HG02852 (cell line): Measurements from ENCODE around the gene MYB.

Experiments
- ATAC-seq: cut with Tn5 transposase; IDR thresholded peaks from one replicate; pipeline ENCODE4 v1.9.1; 2021; ENCODE audit warnings: mild to moderate bottlenecking, moderate library complexity; ENCODE audit not compliant: unreplicated experiment

MYB gene

DNA sequence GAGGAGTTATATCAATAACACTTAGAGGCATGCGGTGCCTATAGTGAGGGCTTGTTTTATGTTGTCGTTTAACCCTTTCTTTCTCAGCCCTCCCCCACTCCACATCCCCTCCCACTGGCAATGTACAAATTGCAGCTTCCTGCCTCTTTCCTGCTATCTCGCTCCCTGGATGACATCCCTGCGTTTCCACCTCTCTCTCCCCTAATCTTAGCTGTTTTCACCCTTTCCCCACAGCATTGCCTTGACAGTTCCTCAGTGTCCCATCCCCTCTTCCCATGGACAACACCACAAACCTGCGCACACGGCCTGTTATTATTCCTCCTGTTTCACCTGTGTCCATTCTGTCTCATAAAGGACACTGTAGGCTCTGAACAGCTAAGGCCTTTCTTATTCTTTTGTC is 34.5 kb downstream of the MYB start:
- no peak for ATAC-seq

DNA sequence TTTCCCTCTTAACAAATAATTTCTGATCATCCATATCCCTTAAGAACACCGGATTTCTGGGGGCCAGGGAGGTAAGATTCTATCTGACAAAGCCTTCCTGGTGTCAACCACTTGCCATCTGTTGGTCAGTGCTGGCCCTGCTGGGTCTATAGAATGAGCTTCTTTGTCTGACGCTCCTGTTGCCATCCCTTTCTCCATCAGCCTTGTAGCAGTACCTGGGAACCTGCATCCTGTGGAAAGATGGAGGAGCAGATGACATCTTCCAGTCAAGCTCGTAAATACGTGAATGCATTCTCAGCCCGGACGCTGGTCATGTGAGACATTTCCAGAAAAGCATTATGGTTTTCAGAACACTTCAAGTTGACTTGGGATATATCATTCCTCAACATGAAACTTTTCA is 36.6 kb downstream of the MYB start:
- no peak for ATAC-seq

DNA sequence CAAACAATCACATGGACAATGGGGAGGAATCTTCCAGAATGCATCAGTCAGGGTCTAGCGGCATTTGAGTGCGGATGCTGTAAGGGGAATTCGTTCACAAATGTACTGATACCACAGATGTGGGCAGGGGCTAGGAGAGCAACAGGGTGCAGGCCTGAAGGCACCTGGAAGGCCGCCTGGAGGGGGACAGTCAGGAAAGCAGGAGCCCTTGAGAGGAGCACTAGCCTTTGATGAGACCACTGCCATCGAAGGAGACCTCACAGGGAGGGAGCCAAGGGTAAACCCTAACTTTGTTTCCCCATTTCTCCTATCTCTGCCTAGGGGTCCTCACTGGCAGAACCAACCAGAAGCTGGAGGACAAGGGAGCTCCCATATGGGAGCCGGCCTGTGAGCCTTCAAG is 38.2 kb downstream of the MYB start:
- ATAC-seq, result no peak

DNA sequence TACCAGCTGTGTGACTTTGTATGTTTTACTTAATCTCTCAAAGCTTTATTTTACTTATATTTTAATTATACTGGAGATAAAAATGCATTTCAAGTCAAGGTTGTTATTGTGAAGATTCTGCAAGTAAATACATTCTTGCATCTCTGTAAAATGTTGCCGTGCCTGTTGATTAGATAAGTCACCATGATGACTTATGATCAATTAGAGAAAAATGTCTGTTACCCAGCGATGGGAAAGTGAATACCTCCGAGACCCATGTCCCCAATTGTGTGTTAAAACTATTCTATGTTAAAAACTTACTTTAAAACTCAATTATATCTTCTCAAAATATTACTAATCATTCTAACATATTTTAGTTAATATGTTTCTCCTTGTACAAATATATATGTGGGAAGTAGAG is 39.9 kb downstream of the MYB start:
- ATAC-seq, result no peak

DNA sequence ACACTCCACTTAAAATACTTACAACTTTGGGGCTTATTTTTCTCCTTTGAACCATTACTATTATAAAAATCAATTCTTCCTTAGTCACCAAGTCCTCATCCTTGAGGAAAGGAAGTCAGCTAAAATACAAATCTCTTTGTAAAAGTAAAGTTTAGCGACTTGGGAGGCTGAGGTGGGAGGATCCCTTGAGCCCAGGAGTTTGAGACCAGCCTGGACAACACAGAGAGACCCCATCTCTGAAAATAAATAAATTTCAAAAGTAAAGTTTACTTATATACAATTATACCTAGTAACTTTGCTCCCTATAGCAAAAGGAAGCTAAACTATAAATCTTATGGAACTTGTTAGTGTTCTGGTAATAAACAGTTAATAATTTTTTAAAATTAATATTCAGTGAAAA is 40.4 kb downstream of the MYB start:
- ATAC-seq, result no peak

DNA sequence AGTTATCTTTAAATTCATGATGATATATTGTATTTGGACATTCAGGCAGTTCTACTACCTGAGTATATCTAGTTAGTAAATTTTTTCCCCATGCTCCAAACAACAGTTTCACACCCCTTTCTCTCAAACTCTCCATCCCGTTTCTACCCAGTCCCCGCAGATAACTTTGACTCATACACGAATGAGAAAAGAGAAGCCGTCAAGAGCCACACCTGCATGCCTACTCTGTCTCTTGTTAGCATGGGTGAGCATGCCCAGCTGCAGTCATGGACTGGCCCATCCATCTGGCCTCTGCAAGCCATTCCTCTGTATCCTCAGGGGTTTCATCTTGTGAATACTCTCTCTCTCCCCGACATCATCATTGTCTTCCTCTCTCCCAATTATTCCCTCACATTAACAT is 41.5 kb downstream of the MYB start:
- ATAC-seq, result no peak

DNA sequence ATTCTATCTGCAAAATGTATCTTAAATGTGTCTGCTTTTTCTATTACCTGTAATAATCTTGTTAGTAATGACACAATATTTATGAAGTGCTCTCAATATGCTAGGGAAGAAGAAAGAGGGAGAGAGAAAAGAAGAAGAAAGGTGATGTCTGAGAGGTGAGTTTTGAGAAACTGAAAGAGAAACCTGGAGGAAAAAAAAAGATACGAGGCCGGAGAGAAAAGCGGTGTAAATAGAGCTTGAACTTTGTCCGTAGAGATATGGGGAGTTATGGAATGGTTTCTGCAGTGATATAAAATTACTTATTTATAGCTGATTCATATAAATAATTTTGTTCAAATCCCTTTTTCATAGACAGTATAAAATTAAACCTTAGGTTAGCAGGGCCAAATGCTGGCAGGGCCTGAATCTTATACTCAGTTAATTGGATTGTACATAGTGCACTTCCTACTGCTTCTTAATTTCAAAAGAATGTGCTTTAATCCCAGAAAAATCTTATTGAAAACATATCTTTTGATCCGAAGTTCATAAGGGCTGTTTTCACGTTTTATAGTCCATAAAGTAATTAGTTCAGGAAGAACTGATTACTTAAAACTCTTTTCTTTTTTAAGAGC is 43.0 kb downstream of the MYB start:
- ATAC-seq, result no peak

DNA sequence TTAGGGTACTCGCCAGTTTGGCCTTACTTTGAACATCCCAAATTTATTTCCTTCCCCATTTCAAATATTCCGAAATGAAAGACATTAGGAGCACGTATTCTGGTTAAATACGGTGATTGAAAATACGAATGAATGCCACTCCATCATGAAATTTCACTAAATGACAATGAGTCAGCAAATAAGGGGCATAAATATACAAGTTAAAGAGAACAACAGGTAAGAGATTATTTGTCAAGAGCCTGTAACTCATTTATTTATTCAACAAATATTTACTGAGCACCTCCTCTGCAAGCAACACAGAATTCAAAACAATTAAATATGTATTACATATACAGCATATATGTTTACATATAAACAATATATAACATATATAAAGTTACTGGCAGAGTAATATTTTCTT is 44.8 kb downstream of the MYB start:
- ATAC-seq, result no peak

DNA sequence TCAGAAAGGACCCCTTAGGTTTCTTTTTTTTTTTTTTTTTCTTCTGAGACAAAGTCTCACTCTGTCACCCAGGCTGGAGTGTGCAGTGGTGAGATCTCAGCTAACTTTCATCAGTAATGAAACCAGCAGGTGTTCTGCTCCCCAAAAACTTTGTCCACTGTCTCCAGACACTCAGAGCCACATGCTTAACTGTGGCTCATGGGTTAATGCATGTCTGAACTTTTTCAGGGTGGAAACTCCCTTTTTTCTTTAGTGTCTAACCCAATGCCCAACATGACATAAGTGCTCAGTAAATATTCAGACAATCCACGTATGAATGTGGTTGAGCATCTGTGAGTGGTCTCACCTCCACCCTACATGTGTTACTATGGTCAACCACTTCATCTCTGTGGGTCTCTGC is 45.4 kb downstream of the MYB start:
- ATAC-seq, result peak; percentile 72

DNA sequence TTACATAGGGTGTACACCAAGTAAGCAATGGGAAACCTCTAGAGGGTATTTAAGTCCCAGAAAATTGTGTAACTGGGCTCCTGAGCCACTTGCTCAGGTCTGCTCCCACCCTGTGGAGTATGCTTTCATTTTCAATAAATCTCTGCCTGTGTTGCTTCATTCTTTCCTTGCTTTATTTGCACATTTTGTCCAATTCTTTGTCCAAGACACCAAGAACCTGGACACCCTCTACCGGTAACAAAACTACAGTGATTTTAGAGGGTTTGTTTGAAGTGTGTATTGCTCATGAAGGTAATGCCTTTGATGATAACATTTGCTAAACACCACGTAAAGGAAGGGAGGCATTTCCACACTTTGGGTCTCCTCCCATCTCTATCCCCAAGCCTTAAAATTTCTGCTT is 46.2 kb downstream of the MYB start:
- no peak for ATAC-seq

DNA sequence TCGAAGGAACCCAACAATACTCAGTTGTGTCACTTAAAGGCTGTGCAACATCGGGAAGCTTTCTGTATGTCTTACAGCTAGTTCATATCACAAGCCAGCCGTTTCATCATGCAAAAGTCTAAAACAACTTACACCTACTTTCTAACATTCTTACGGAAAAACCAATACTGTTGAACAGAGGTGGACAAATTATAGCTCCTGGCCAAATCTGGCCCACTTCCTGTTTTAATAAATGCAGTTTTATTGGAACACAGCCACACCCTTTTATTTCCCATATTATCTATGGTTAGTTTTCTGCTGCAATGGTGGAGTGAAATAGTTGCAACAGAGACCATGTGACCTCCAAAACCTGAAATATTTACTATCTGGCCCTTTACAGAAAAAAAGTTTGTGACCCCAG is 46.6 kb downstream of the MYB start:
- no peak for ATAC-seq

DNA sequence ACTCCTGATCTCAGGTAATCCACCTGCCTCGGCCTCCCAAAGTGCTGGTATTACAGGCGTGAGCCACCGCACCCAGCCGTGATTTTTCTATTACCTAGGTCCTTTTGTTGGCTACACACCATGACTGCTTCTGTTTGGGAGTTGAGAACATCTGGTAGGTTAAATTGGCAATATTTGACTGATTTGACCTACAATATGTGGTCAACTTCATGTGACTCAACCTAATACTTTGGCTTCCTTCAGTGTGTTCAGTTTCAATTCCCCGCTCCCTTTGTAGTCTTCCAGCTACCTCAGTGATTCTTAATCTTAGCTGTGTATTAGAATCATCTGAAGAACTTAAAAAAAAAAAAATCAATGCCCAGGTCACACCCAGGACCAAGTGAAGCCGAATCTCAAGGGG is 47.4 kb downstream of the MYB start:
- peak; percentile 40 for ATAC-seq

DNA sequence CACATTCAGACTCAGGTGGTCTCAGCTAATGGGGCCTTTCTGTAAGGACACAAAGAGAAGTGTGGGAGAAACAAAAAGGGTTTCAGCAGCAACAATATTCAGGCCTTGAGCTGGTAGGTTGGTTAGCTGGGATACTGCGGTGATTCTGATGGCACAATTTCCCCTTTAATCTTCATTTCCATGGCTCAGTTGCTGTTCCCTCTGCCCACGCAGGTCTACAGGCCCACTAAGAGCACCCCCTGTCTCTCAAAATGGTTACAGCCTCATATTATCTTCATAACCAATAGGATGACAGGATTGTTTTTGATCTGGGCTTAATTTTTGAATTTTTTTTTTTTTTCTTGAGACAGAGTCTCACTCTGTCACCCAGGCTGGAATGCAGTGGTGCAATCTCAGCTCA is 48.9 kb downstream of the MYB start:
- ATAC-seq, result no peak

DNA sequence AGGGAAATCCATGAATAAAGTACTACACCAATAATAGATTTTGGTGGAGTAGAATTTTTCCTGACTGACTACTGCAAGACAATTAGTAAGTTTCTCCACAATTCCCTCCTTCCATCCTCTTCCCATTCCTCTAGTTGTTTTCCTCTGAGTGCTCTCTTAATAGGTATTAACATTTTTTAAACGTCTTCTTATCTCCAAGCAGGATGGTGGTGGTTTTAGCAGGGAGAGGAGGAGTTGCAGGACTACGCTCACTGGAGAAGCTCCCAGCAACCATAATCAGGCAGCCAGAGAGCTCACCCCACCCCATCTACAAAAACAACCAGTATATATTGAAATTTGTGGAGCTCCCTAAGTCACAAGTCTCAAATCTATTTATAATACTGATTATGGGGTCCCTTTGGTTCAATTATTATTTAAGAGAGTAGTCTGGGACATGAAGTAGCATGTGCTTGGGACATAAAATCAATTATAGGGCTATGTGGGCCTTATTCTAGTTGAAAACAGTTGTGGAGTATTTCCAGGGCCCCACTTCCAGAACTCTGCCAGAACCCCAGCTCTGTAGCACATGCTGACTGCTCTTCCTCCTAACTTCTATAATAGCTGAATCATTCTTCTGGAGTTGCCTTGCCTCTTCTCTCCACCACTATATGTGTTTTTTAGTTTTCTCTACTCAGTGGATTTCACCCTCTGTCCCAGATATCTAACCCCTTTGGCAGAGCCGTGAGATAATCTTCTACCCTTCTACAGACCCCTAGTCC is 49.8 kb downstream of the MYB start:
- ATAC-seq, result no peak

DNA sequence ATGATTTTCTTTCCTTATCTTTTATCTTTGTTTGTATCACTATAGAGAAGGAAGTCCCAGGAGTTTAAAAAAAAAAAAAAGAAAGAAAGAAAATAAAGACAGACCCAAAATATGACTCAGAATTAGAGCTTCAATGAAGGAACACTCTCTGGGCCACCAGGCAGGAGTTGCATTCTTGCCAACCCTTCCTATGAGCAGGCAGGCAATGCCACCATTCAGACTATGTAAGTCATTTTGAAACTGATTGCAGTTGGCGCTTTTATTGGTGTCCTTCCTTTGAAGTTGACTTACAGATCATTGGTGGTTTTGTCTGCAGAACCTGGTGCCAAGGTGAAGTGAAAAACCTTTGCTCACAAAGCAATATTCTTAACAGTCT is 50.3 kb downstream of the MYB start:
- no peak for ATAC-seq

DNA sequence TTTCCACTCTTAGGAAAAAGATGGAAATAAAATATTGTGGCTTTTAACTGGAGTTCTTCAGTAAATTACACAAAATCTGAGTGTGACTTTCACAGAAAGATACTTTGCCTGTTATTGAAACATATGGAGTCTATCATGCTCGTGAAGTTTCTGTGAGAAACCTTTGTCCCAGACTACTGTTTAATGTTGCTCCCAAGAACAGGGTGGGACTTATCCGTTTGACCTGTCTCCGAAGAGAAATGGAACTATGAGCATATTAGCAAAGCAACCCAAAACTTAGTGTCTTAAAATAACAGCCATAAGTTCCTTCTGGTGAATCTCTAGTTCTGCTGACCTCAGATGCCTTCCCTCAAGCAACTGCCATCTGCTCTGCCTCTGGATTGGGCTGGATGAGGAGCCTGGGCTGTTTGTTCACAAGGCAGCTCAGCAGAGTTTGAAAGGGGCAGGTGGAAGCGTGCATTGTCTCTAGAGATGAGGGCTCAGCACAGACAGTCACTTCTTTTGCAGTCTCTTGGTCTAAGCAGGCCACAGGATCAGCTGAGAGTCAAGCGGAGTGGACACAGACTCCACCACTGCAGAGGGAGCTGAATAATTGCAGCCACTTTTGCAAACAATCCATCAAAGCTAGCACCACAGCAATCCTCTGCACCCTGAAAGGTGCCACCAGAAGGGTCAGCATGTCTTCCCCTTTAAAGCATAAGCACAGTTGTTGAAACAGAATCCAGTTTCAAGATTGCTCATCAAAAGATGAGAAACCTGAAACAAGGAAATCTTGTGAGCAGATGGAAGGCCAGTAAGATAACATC is 52.8 kb downstream of the MYB start:
- ATAC-seq, result peak; percentile 76

DNA sequence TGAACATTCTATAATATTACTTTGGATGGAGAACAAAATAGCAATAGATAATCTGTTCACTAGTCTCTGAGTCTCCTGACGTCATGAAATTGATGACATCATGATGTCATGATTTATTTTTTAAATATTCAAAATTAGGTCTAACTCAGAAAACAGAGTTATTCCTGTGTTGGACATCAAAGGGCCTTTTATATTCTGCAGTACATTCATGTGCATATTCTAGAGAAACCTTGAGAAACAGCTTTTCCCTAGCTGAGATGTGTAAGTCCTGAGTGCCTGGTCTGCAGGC is 53.3 kb downstream of the MYB start:
- no peak for ATAC-seq

DNA sequence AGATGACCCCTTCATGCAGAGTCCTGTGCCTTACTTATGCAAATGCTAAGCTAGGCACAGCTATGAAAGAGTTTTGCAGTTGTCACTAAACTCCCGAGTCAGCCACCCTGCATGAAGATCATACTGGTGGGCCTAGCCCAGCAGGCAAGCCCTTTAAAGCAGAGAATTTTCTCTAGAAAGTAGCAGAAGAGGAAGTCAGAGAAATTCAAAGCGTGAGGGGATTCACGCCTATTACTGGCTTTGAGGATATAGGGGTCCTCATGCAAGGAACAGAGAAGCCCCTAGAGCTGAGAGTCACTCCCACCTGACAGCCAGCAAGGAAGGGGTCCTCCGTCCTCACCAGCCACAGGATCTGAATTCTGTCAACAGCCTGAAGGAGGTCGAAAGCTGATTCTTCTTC is 54.6 kb downstream of the MYB start:
- no peak for ATAC-seq

DNA sequence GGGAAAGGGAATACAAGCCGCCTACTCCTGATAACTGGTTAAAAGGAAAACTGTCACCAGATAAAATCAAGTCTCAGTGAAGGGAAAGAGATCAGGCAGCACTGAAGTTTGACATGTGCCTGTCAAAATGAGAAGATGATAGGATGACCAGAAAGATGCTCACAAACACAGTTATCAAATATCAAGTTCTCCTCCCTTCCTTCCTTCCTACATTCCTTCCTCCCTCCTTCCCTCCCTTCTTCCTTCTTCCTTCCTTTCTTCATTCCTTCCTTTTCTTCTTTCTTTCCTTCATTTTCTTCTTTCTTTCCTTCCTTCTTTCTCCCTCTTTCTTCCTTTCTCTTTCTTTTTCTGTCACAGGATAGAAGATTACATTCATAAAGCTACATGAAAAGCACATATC is 55.2 kb downstream of the MYB start:
- ATAC-seq, result no peak

DNA sequence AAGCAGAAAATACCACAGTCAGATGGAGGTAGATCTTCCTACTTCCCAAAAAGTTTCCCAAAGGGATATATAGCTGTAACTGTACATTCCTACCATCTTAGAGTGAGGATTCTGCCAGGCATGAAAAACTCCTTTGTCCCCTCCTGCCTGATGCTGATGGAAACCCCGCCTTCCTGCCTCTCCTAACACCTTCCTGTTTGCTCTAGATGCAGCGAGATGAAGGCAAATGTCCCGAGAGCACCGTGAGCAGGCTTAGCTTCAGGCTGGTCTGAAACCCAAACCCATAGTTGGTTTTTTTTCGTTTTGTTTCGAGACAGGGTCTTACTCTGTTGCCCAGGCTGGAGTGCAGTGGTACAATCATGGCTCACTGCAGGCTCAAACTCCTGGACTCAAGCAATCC is 55.6 kb downstream of the MYB start:
- no peak for ATAC-seq

DNA sequence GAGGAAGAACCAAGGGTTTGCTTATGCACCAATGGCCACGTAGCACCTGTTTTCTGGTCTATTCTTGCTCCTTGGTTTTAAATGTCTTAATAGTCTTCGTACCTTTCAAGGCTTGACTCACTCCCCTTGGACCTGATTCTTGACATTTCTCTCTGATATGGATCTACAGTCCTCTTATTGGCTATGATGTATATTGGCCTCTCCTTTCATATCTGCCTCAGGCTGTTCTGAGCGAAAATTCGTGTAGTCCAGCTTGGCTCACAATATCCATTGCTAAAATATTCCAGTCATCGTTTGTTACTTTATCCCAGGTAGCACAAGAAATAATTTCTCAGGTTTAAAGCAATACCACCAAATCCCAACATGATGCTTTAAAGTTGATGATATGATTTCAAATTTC is 59.6 kb downstream of the MYB start:
- ATAC-seq, result no peak
